Measurements from ENCODE around the gene TRANK1. TPM values are rescaled to one million over a fixed set of nuclear protein-coding genes. Genes with fewer than 3 reads are reported as not detected.

The TRANK1 gene
- total and polyA plus RNA-seq, 2 experiments from 2014 or later: 1.8 to 6.7 TPM

DNA sequence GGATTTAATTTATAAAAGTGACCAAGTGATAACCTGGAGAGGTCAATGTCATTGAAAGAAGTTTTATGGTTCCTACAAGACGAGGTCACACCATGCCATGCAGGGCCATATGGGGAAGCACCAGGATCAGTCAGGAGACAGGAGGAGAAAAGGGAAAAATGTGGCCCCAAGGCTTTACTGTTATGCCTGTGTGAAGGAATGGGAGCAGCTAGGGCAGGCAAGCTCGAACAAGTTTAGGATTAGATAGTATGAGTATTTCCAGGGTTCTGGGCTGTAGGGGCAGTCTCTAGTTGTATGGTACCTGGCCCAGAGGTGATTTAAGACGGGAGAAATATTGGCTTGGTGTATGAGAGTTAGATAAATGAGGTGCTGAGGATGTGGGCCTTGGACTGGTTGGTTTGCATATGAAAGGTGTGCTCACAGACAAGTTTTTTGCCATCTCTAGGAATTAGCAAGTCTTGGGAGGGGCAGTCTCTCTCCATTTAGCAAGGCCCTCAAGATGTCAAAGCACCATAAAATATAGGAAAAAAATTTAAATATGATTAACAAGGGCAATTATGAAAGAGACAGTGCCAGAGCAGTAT, 144.2 kb downstream of the TRANK1 start:
- peaks cover 5% of the 10 kb centered on the region; the same call in 1 of the 3 replicates for H3K9me3 Mint-ChIP-seq
- no peaks in the 10 kb centered on the region for H3K79me2 ChIP-seq (replicated peaks; ENCODE audit: insufficient read depth)
- TF ChIP-seq, protein P1, sequence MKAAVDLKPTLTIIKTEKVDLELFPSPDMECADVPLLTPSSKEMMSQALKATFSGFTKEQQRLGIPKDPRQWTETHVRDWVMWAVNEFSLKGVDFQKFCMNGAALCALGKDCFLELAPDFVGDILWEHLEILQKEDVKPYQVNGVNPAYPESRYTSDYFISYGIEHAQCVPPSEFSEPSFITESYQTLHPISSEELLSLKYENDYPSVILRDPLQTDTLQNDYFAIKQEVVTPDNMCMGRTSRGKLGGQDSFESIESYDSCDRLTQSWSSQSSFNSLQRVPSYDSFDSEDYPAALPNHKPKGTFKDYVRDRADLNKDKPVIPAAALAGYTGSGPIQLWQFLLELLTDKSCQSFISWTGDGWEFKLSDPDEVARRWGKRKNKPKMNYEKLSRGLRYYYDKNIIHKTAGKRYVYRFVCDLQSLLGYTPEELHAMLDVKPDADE (IDR thresholded peaks at IDR 0.05): no peak
- TF ChIP-seq STAT1 (IDR thresholded peaks at IDR 0.05; ENCODE audit: unreplicated experiment): no peak
- no peak for TF ChIP-seq CTCF (conservative IDR thresholded peaks at IDR 0.05; ENCODE audit: low read depth in 2 of 2)
- TF ChIP-seq JUNB (IDR thresholded peaks at IDR 0.05; ENCODE audit: unreplicated experiment): no peak
- no peak for TF ChIP-seq CREB1 (CRISPR knock-in tag; IDR thresholded peaks at IDR 0.05; ENCODE audit: low read depth)
- TF ChIP-seq POLR2AphosphoS5 (IDR thresholded peaks at IDR 0.05; ENCODE audit: low read depth): no peak
- no peak for TF ChIP-seq ZNF114 (CRISPR knock-in tag; IDR thresholded peaks at IDR 0.05)
- TF ChIP-seq EZH2phosphoT487 (IDR thresholded peaks at IDR 0.05; ENCODE audit: unreplicated experiment): no peak
- TF ChIP-seq ZNF331 (CRISPR knock-in tag; IDR thresholded peaks at IDR 0.05; ENCODE audit: low read depth): no peak
- no peak for TF ChIP-seq NANOG (IDR thresholded peaks at IDR 0.05; ENCODE audit: borderline replicate concordance)
- no peak for TF ChIP-seq EZH2 (IDR thresholded peaks at IDR 0.05; ENCODE audit: low read depth, unreplicated experiment)
- no peak for TF ChIP-seq ZNF462 (CRISPR knock-in tag; IDR thresholded peaks at IDR 0.05)
- TF ChIP-seq REST (IDR thresholded peaks at IDR 0.05; ENCODE audit: unreplicated experiment): no peak
- peak overlapping the region; percentile 15; the same call in 1 of the 2 replicates for H3K4me2 ChIP-seq
- no peaks in the 10 kb centered on the region for H3F3A ChIP-seq (replicated peaks; ENCODE audit: low read depth)
- H3K4me1 ChIP-seq (ENCODE audit: insufficient read depth): peaks cover 7% of the 10 kb centered on the region; the same call in 1 of the 2 replicates
- H4K20me1 ChIP-seq (replicated peaks; ENCODE audit: insufficient read depth): no peaks in the 10 kb centered on the region
- ATAC-seq (no peak), DNase-seq (ENCODE audit: low spot score) (no peak)
- no peaks in the 10 kb centered on the region for H3K36me3 ChIP-seq (ENCODE audit: insufficient read depth)
- H3K27me3 ChIP-seq (ENCODE audit: insufficient read depth): no peaks in the 10 kb centered on the region
- H2AFZ ChIP-seq: 0 out of 2 replicates have a peak overlapping the region, but pooled peaks have one; percentile 30
- peaks cover 14% of the 10 kb centered on the region for H3K4me1 Mint-ChIP-seq
- H3K9me2 ChIP-seq (ENCODE audit: insufficient read depth): peaks cover 4% of the 10 kb centered on the region; the same call in 1 of the 2 replicates
- H3K36me3 Mint-ChIP-seq (ENCODE audit: low read depth): no peaks in the 10 kb centered on the region
- no peak overlapping the region for H3K27ac Mint-ChIP-seq
- H3K4me3 ChIP-seq: no peak overlapping the region
- peaks cover 2% of the 10 kb centered on the region for H3K27me3 Mint-ChIP-seq (ENCODE audit: insufficient read depth, low read depth, poor library complexity)
- H3K4me3 Mint-ChIP-seq: no peak overlapping the region
- H3K27ac ChIP-seq (ENCODE audit: low read depth): no peak overlapping the region
